ENCODE data around the gene RAD9A.

RAD9A gene

DNA sequence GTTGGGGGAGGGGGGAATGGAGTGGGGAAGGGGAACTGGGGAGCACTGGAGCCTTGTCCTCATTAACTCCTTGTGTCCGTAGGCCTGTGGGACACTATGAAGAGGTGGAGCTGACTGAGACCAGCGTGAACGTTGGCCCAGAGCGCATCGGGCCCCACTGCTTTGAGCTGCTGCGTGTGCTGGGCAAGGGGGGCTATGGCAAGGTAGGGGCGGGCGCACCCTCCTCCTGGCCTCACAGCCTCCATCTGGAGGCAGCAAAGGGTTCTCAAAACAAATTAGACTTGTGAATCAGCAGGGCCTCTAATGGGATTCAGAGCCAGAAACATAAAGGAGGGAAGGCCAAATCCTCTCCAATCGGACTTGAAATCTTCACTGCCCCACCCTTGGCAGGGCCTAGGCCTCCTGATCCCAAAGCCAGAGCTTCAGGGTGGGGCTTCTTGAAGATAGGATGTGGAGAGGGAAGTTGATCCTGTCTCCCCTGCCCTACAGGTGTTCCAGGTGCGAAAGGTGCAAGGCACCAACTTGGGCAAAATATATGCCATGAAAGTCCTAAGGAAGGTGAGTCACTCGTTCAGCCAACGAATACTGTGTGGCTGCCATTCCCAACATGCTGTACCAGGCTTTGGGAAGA lies 37.4 kb downstream of the RAD9A start:
- DNase-seq = no peak

DNA sequence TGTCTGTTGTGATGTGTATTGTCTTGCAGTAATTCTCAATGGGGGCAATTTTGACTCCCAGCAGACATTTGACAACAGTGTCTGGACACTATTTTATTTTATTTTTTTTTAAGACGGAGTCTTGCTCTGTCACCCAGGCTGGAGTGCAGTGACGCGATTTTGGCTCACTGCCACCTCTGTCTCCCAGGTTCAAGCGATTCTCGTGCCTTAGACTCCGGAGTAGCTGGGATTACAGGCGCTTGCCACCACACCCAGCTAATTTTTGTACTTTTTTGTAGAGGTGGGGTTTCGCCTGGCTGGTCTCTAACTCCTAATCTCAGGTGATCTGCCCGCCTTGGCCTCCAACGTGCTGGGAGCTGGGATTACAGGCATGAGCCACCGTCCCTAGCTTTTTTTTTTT lies 37.9 kb downstream of the RAD9A start:
- DNase-seq = no peak

DNA sequence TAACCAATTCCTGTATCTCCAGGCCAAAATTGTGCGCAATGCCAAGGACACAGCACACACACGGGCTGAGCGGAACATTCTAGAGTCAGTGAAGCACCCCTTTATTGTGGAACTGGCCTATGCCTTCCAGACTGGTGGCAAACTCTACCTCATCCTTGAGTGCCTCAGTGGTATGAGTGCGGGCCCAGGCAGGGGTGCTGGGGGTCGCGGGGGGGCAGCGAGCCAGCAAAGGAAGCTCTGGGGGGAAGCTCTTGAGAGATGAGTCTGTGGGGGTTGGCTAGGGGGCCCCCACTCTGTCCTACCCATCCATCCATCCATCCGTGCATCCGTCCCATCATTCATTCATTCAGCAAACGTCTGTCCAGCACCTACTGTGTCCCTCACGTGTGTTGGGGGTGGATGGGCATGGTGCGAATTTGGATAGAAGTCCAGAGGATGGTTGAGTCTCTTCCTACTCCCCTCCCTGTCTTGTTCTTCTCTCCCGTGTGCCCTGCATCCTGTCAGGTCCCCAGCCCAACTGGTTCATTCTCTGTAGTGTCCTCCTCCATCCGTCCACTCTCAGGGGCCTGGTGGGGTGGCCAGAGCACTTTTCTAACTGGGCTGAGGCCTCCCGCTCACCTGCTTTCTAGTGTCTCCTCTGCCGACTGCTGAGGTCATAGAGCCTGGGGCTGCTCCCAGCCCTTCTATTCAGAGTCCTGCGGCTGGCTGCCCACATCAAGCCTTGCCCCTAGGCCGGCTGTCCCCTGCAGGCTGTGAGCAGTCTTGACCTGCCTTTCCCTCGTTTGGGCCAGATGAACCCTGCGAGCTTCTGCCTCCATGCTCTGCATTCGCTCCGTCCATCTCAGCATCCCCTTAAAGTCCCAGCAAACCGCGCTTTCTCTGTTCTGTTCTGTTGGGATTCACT lies 39.8 kb downstream of the RAD9A start:
- no peak for DNase-seq

DNA sequence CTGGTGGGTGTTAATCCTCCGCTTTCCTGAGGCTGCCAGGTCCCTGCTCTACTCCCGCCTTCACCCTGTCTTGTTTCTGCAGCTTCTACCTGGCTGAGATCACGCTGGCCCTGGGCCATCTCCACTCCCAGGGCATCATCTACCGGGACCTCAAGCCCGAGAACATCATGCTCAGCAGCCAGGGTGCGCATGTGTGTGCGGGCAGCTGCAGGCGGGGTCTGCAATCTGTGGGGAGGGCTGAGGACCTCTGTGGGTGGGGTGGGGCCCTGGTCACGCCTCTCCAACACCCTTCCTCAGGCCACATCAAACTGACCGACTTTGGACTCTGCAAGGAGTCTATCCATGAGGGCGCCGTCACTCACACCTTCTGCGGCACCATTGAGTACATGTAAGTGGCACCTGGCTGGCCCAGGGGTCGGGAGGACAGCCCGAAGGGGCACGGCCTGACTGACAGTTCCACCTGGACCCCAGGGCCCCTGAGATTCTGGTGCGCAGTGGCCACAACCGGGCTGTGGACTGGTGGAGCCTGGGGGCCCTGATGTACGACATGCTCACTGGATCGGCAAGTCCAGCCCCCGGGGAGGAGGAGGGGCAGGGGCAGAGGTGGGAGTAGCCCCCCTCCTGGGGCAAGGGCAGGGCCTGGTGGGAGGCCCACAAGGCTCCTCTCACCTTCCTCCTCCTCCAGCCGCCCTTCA lies 41.0 kb downstream of the RAD9A start:
- no peak for DNase-seq

DNA sequence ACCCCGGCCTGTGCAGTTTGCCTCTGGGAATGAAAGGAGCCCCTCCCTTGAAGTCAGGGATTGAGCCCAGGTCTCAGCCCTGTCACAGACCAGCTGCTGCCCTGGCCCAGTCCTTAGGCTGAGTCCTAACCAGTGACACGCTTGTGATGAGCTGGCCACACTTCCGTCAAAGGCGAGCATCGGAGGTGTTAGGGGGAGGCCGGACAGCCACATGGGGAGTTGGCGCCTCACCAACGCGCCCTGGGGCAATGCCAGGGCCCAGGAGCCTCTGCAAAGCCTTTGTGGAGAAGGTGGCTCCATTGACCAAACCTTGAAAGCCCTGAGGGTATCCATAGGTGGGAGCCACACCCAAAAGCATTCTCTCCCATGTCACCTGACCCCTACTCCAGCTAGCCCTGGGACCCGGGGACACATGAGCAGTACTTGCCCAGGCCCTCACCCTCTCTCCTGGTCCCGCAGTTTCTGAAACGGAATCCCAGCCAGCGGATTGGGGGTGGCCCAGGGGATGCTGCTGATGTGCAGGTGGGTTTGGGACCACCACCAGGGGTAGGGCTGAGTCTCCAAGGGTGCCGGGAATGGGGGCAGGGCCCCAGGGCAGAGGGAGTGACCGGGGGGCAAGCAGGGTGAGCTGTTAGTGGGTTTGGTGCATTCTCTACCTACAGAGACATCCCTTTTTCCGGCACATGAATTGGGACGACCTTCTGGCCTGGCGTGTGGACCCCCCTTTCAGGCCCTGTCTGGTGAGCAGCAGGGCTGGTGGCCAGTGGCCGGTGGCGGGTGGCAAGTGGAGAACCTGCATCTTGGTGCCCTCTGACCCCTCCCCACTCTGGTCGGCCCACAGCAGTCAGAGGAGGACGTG lies 42.0 kb downstream of the RAD9A start:
- no peak for DNase-seq

DNA sequence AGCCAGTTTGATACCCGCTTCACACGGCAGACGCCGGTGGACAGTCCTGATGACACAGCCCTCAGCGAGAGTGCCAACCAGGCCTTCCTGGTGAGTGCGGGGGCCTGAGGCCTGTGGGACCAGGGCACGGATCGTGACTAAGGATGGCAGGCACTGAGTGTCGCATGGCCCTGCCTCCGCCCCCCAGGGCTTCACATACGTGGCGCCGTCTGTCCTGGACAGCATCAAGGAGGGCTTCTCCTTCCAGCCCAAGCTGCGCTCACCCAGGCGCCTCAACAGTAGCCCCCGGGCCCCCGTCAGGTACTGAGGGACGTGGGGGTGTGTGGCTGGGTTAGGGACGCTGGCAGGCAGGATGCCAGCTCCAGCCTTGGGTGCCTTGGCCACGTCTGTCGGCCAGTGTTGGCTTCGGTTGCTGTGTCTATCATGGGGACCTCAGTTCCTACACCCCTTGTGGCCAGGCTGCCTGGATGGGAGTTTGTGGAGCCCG lies 42.7 kb downstream of the RAD9A start:
- DNase-seq = no peak

DNA sequence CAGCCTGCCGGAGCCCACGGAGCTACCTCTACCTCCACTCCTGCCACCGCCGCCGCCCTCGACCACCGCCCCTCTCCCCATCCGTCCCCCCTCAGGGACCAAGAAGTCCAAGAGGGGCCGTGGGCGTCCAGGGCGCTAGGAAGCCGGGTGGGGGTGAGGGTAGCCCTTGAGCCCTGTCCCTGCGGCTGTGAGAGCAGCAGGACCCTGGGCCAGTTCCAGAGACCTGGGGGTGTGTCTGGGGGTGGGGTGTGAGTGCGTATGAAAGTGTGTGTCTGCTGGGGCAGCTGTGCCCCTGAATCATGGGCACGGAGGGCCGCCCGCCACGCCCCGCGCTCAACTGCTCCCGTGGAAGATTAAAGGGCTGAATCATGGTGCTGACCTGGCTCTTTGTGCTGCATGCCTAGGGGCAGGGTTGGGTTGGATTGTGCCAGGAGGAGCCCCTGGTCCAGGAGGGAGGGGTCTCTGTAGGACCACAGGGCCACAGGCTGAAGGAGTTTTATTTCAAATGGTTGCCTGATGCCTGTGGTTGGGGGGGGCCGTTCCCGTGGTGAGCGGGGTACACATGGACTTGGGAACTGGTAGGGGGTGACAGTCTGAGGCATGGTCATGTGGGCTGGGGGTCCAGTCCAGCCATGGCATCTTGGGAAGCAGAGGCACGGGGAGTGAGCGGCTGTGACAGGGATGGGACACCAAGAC lies 43.4 kb downstream of the RAD9A start:
- no peak for DNase-seq

DNA sequence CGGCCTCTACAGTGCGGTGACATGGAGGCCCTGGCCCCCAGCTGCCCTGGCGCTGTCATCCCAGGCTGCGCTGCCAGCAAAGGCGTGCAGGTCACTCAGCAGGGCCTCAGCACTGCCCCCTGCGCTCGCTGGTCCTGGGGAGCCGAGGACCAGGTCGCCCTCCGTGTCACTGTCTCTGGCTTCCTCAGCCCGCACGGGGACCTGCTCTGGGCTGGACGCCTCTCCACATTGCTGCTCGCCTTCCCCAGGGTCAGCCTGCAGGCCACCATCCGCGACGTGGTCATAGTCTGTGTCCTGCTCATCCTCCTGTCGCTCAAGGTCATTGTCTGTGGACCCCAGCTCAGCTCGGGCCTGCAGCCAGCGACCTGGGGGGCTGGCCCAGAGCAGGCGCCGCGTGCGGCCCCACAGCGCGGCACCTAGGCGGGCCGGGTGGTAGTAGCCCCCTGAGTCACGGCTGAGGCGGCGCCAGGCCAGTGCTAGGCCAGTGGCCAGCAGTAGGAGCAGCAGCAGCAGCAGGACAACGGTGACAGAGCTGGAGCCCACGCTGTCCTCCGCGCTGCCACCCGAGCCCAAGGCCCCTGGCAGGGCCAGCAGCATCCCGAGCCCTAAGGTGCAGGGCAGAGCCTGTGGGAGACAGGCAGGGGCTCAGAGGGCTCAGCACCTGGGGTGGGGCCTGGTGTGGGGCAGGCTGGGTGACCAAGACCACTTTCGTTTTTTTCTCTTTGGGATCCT lies 44.1 kb downstream of the RAD9A start:
- no peak for DNase-seq

DNA sequence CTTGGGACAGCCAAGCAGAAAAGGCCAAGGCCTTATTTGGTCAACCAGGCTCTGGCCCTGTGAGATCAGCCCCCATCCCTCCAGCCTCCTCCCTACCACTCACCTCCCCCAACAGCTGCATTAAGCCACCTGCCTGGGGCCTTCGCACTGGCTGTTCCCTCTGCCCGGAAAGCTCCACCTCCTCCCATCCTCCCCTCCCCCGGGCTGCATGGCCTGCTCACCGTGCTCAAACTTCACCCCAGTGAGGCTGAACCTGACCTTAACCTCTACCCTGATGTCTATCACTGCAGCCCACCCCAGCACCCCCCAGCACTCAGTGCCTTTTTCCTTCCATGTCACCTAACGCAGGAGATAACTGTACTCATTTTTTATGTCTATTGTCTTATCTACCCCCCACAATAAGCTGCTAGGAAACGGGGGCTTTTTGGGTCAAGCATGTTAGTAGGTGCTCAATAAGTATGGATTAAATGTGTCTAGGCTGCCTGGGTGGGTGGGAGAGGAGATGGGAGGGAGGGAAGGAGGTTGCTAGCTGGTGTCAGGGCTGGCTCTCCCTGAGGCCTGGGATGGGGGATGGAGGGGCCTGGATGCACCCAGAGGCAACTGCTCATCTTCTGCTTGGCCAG lies 44.8 kb downstream of the RAD9A start:
- DNase-seq = no peak

DNA sequence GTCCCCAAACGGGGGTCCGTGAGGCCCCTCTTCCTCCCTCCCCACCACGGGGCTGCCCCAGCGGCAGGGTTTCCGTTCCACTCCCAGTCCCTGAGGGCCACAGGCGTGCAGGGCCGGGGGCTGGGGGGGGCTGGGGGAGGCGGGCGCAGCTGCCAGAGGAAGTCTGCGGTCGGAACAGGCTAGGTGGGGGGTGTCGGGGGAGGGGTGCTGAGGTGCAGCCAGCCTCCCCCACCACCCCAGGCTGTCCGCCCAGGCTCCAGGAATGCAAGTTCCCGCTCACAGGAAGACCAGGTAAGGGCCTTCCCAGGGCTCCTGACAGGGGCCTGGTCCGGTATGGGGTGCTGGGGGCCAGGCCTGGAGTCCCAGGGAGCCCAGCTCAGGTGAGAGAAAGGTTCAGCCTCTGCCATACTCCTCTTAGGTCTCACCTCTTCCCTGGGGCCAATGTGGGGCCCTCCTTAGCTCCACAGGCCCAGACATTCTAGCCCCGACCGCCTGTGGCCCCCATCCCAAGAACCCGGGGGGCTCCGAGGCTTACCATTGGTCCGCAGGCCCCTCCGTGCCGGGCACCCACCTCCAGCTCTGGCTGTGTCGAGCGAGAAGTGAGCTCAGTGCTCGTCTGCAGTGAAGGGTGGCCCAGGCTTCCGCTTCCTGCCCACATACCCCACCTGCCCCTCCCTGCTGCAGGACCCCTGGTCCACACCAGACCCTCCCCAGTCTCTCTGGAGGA lies 45.5 kb downstream of the RAD9A start, which contains the start of gene PTPRCAP:
TSS of gene PTPRCAP (minus strand) at position 601 of the 727 bp plus-strand sequence. CDS start at position 538, 63 bp downstream.
- DNase-seq = no peak

DNA sequence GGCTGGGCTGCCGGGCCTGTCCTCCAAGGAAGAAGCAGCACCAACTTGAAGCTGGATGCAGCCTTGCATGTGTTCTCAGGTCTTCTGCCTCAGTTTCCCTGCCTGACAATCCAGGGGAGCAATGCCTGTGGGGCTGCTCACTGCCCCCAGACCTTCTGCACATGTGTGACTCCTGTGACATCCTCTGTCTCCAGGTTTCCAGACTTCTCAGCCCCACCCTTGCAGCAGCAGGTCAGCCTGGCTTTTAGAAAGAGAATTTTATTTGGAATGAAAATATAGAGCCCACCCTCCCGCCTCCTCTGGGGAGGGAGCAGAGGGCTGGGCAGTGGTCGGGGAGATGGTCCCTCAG lies 46.0 kb downstream of the RAD9A start:
- DNase-seq = no peak

DNA sequence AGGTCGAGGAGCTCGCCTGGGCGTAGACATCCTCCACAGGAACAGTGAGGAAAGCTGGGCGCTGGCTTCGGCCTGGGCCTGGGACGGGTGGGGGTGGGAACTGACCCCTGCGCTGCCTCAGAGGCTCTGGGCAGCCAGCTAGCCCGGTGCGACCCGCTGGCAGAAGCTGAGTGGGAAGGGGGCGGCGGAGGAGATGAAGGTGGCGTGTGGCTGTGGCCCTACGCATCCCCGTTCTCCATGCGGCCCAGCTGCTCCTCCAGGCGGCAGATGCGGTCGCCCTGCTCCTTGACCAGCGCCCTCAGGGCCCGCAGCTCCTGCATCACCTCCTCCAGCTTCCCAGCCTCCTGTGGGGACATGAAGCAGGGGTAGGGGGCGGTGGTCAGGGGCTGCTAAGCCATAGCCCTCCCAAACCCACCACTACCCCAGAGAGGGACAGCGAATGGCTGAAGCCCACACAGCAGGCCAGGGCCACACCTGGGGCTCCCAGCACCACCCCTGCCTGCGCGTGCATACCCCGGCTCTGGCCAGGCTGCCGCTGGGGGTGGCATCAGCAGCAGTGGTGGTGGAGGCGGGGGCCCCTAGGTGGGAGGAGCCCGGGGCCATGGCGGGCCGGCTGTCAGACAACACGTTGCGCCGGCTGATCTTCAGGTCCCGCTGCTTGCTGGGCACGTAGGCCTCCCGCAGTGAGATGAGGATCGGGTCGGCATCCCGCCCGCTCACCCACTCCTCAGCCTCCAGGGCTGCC lies 46.5 kb downstream of the RAD9A start:
- DNase-seq = no peak

DNA sequence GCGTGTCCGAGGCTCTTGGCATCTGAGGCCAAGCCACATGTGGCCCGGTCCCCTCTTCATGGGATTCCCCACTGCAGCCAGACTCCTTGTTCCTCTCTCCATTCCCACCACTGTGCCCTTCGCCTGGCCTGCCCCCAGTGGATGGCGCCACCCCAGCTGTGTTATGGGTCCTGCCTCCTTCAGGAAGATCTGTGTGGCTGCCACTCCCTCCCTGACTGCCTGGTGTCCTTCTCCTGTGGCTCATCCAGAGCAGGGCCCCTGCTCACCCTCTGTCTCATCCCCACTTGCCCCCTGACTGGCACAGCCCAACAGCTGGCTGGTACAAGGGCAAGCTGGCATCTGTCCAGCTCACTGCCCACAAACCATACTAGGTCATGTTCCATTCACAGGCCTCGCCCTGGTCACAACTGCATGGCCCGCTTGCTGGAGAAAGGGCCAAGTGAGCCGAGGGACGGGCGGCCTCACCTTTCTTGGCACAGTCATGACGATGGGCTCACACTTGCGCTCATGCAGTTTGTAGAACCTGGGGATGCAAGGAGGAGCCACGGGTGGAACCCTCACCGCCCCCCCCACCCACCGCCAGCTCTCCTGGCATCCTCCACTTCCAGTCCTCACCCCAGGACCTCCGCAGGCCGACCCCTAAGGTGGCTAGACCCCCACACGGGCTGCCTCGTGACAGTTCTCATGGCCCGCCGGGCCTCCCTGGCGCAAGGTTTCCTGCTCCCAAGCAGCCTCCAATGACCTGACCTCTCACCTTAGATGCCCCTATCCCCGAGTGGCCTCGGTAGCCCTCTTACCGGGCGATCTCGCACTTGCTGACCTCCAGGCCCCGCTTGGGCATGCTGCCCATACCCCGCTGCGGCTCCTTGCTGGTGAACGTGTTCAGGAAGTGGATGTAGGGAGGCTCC lies 47.8 kb downstream of the RAD9A start:
- peak in 1 of 2 experiments; percentile 2 for DNase-seq

DNA sequence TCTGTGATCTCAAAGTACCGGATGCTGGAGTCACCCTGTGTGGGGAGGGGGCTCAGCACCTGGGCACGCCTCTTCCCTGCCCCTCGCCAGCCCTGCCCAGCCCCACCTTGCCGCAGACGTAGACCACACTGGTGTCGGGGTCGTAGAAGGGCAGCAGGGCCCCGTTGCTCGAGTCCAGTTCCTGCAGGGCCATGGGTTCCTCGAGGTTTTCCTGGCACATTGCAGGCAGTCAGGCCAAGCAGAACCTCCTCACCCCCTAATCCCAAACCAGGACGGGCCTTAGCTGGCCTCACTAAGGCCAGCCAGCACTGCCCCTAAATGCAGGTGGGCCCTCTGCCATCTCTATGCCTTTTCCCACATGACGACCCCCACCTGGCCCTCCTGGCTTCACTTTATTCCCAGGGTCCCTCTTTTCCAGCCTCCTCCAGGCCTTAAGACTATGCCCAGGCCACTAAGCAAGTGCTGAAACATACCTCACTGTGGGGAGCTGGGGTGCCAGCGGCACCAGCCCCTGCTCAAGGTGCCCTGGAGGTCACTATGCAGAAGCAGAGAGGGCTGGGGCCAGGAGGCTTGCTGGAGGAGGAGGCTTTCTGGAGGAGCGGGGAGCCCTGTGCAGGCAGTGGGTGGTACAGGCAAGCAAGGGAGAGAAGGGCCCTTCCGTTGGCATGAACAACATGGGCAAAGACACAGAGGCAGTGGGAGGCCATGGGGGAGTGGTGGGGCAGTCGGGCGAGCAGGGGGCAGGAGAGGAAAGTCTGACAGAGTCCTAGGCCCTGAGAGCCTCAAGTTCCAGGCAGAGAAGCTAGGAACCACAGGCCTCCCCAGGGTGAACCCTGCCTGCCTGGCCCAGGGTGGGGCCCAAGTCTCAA lies 48.7 kb downstream of the RAD9A start:
- no peak for DNase-seq

DNA sequence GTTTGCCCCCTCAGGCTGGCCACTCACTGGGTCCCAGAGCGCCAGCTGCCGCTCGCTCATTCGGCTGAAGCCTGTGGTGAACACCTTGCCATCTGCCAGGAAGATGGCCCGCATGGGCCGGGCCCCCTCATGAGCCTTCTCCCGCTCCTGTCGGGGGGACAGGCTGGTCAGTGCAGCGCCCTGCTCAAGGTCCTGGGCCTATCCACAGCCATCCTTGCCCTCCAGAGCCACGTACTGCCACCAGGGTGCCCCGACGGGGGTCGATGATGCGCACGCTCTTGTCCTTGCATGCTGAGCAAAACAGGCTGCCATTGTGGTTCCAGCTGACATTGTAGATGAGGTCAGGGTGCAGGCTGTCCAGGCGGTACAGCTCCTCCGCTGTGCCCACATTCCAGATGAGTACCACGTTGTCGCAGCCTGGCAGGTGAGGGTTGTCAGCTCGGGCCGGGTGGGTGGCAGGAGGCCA lies 49.3 kb downstream of the RAD9A start:
- DNase-seq = no peak

DNA sequence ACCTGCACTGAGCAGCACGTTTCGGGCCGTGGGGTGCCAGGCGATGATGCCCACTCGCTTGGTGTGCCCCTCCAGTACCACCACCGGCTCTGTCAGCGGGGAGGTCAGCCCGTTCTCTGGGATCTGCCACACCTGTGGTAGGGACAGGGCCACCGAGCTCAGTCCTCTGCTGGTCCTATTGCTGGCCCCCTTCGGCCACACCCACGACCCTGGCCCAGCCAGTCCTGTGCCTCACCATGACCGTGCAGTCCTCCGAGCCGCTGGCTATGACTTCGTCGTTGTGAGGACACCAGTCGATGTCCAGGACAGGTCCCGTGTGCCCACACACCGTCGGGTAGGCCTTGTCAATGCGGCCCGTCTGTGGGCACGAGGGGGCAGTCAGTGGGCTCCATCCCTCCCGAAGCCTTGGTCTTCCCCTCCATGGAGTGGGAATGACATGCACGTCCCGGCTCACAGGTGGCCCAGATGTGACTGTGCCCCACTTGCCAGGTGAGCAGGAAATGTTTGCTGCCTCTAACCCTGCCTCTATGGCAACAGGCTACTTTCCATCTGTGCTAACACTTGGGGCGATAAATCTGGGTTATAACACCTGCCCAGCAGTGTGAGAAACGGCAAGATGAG lies 50.1 kb downstream of the RAD9A start:
- no peak for DNase-seq
